WTC11 (cell line): Measurements from ENCODE around the gene ENTREP3. TPM values are rescaled to one million over a fixed set of nuclear protein-coding genes. Genes with fewer than 3 reads are reported as not detected.
A peak's percentile ranks its signal among the peaks of the same experiment; 100 is the strongest.

Experiments used
- AFF4 ChIP-seq: sonication (generic); formaldehyde crosslinking; IDR thresholded peaks from 2 replicates; pipeline ENCODE4 v1.8.1; 2023; ENCODE audit warnings: mild to moderate bottlenecking, missing genetic modification reagents, borderline replicate concordance
- ATF3 ChIP-seq: sonication (generic); formaldehyde crosslinking; conservative IDR thresholded peaks from 2 replicates; pipeline ENCODE4 v1.8.1; 2022; ENCODE audit warnings: mild to moderate bottlenecking, missing genetic modification reagents
- CDX4 ChIP-seq: fragments of 250-450 bp; sonication (Bioruptor Pico); IDR thresholded peaks from 2 replicates; pipeline ENCODE4 v1.9.0; 2021; ENCODE audit warnings: moderate library complexity, mild to moderate bottlenecking, inconsistent platforms, borderline replicate concordance
- E2F5 ChIP-seq: sonication (generic); formaldehyde crosslinking; IDR thresholded peaks from 2 replicates; pipeline ENCODE4 v1.8.1; 2022; ENCODE audit warnings: mild to moderate bottlenecking, moderate library complexity, missing genetic modification reagents
- EMX1 ChIP-seq: fragments of 250-450 bp; sonication (Bioruptor Pico); IDR thresholded peaks from 2 replicates; pipeline ENCODE4 v1.8.0; 2021; ENCODE audit warnings: mild to moderate bottlenecking
- ESRRA ChIP-seq: sonication (generic); formaldehyde crosslinking; IDR thresholded peaks from 2 replicates; pipeline ENCODE4 v1.8.1; 2022; ENCODE audit warnings: mild to moderate bottlenecking, missing genetic modification reagents, borderline replicate concordance
- FOXP1 ChIP-seq: sonication (generic); formaldehyde crosslinking; IDR thresholded peaks from 2 replicates; pipeline ENCODE4 v1.8.0; 2022; ENCODE audit warnings: missing genetic modification reagents, mild to moderate bottlenecking, moderate library complexity, borderline replicate concordance
- IRF2 ChIP-seq: sonication (generic); formaldehyde crosslinking; IDR thresholded peaks from 2 replicates; pipeline ENCODE4 v1.8.0; 2022; ENCODE audit warnings: low read depth, missing genetic modification reagents, borderline replicate concordance
- MLX ChIP-seq: sonication (generic); formaldehyde crosslinking; IDR thresholded peaks from 2 replicates; pipeline ENCODE4 v1.8.1; 2023; ENCODE audit warnings: mild to moderate bottlenecking, missing genetic modification reagents, moderate library complexity
- NR2C2 ChIP-seq: sonication (generic); formaldehyde crosslinking; IDR thresholded peaks from 2 replicates; pipeline ENCODE4 v1.8.0; 2022; ENCODE audit warnings: mild to moderate bottlenecking, missing genetic modification reagents
- NR3C1 ChIP-seq: sonication (generic); formaldehyde crosslinking; conservative IDR thresholded peaks from 2 replicates; pipeline ENCODE4 v1.8.1; 2023; ENCODE audit warnings: low read depth, mild to moderate bottlenecking, missing genetic modification reagents
- OVOL2 ChIP-seq: fragments of 250-450 bp; sonication (Bioruptor Pico); IDR thresholded peaks from 2 replicates; pipeline ENCODE4 v1.9.0; 2021; ENCODE audit warnings: mild to moderate bottlenecking, borderline replicate concordance
- PRRX2 ChIP-seq: fragments of 250-450 bp; sonication (Bioruptor Pico); IDR thresholded peaks from 2 replicates; pipeline ENCODE4 v1.8.0; 2021; ENCODE audit warnings: mild to moderate bottlenecking
- TEAD4 ChIP-seq: sonication (generic); formaldehyde crosslinking; IDR thresholded peaks from 2 replicates; pipeline ENCODE4 v1.8.0; 2022; ENCODE audit warnings: mild to moderate bottlenecking, missing genetic modification reagents
- ZBTB43 ChIP-seq: sonication (generic); formaldehyde crosslinking; IDR thresholded peaks from 2 replicates; pipeline ENCODE4 v1.8.1; 2023; ENCODE audit warnings: mild to moderate bottlenecking, missing genetic modification reagents
- ZMAT4 ChIP-seq: fragments of 250-450 bp; sonication (Bioruptor Pico); IDR thresholded peaks from 2 replicates; pipeline ENCODE4 v1.9.0; 2021; ENCODE audit warnings: mild to moderate bottlenecking
- ZNF396 ChIP-seq: fragments of 250-450 bp; sonication (Bioruptor Pico); IDR thresholded peaks from 2 replicates; pipeline ENCODE4 v1.8.0; 2021; ENCODE audit warnings: mild to moderate bottlenecking, moderate library complexity, borderline replicate concordance
- ZNF425 ChIP-seq: fragments of 250-450 bp; sonication (Bioruptor Pico); conservative IDR thresholded peaks from 2 replicates; pipeline ENCODE4 v1.9.0; 2021; ENCODE audit warnings: mild to moderate bottlenecking
- ZNF532 ChIP-seq: fragments of 250-450 bp; sonication (Bioruptor Pico); IDR thresholded peaks from 2 replicates; pipeline ENCODE4 v1.9.0; 2021; ENCODE audit warnings: mild to moderate bottlenecking, borderline replicate concordance
- total RNA-seq: library from RNA; stranded (reverse); gene quantifications from 3 replicates; pipeline ENCODE4 v1.2.3, GENCODE V29; 2021

The ENTREP3 gene
- total RNA-seq, 1 experiment from 2014 or later, result 67.8 TPM

GRCh38 chr1:155273343-155274245 lies 18.3 kb upstream of the ENTREP3 start, which contains the start of gene CLK2 (continued):
- TF ChIP-seq AFF4 (CRISPR knock-in tag) (no peak), ZMAT4 (CRISPR knock-in tag) (no peak), IRF2 (CRISPR knock-in tag) (no peak), EMX1 (CRISPR knock-in tag) (no peak), CDX4 (CRISPR knock-in tag) (no peak), NR2C2 (no peak), ZNF396 (no peak), FOXP1 (CRISPR knock-in tag) (peak; percentile 67; the same call in 1 of the 2 replicates), ZNF532 (no peak), PRRX2 (CRISPR knock-in tag) (no peak), OVOL2 (no peak), ZBTB43 (CRISPR knock-in tag) (0 out of 2 replicates have a peak, but pooled peaks have one; percentile 20), ZNF425 (CRISPR knock-in tag) (no peak), E2F5 (CRISPR knock-in tag) (peak; percentile 87; the same call in 1 of the 2 replicates), TEAD4 (peak; percentile 43; the same call in 1 of the 2 replicates), MLX (CRISPR knock-in tag) (no peak), ATF3 (CRISPR knock-in tag) (no peak), ESRRA (CRISPR knock-in tag) (no peak; the same call in 1 of the 2 replicates), NR3C1 (CRISPR knock-in tag) (0 out of 2 replicates have a peak, but pooled peaks have one; percentile 42)
